GM21619 (cell line): ENCODE measurements around the gene TSTD2.
A peak's percentile ranks its signal among the peaks of the same experiment; 100 is the strongest.
"Not testable (repeated sequence)": the region's sequence is repeated elsewhere in the genome, so short reads cannot be mapped to it uniquely, and the experiment has no call there.

ENCODE experiments used
- ATAC-seq: cut with Tn5 transposase; IDR thresholded peaks from one replicate; pipeline ENCODE4 v1.9.1; 2021; ENCODE audit not compliant: unreplicated experiment

The TSTD2 gene

DNA sequence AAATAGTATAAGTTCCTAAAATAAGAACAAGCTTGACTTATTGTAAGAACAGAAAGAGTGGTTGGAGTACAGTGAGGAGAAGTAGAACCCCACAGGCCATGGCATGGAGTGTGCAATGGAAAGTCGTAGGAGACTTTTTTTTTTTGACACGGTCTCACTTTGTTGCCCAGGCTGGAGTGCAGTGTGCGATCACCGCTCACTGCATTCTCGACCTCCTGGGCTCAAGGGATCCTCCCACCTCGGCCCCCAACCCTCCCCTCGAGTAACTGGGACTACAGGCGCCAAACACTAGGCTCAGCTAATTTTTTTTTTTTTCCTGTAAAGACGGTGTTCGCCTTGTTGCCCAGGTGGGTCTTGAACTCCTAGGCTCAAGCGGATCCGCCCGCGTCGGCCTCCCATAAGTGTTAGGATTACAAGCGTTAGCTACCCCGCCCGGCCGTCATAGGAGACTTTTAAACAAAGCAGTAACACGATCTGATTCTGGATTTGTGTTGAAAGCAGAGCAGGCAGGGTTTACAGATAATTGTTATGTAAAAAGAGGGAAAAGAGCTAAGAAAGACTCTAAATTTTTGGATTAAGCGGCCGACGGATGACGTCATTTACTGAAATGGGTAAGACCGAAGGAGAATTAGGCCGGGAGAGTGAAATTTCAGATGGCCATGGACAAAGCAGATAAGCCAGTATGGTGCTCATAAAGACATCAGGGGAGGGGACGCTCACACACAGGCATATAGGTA, 752 bp downstream of the TSTD2 start:
- ATAC-seq, result peak; percentile 4

- ATAC-seq, result no peak
These were observed 2.6 kb downstream of the TSTD2 start for GRCh38 chr9:97630591-97630990.

DNA sequence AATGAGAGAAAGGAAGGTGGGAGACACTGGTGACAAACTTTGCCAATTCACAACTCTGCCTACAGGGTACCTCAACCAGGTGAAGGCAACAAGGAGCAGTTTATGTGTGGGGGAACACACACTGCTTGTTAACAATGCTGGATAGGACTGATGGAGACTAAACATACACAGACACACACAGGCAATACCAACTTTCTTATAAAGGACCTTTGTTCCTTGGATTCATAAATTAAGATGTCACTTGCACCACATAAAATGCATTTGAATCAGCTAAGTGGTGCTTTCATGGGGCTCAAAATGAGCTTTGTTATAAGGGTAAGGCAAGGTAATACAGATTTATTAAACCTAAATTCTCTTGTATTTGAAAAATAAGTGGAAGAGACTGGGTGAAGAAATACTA, 4.0 kb downstream of the TSTD2 start:
- ATAC-seq, result no peak

GRCh38 chr9:97628668-97629067, 4.5 kb downstream of the TSTD2 start:
- ATAC-seq, result no peak

DNA sequence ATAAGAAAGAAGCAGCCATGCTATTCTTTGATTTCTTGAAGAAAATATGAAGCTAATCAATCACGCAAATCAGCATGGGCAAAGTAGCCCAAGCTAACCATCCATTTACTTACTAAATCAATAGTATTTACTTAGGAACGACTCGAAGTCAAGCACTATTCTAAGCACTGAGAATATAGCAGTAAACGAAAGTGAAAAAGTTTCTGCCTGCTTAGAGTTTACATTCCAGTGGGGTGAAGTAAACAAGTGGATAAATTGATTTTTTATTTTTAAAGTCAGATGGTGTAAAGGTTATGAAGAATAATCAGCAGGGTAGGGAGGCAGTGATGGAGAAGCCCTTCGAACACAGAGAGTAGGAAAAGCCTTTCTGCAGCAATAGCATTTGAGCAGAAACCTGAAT, 5.5 kb downstream of the TSTD2 start:
- no peak for ATAC-seq

DNA sequence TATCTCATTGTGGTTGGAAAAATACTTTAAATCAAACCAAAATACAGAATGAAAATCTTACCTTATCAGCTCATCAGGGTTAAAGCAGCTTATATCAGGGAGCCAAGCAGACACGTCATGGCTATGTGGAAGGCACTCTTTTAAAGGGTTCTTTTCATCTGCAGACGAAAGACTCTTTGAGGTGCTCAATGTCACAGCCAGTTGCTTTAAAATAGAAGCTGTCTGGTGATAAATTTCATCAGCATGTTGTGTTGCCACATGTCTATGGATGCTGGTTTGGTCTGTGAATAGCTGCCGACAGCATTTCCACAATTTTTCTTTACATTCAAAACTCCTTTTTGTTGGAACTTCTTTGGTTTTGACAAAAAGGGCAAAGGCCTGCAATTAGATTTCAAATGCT, 7.5 kb downstream of the TSTD2 start:
- ATAC-seq, result no peak

GRCh38 chr9:97623946-97624345, 9.2 kb downstream of the TSTD2 start:
- no peak for ATAC-seq

DNA sequence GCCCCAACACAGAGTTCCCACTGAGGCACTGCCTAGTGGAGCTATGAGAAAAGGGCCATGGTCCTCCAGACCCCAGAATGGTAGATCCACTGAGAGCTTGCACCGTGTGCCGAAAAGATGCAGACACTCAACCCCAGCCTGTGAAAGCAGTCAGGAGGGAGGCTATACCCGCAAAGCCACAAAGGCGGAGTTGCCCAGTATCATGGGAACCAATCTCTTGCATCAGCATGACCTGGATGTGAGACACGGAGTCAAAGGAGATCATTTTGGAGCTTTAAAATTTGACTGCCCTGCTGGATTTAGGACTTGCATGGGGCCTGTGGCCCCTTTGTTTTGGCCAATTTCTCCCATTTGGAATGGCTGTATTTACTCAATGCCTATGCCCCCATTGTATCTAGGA, 10.7 kb downstream of the TSTD2 start:
- ATAC-seq, result not testable (repeated sequence)

GRCh38 chr9:97620063-97620462, 13.1 kb downstream of the TSTD2 start:
- not testable (repeated sequence) for ATAC-seq

- peak; percentile 53 for ATAC-seq
These were observed 15.2 kb downstream of the TSTD2 start for GRCh38 chr9:97617939-97618416.

DNA sequence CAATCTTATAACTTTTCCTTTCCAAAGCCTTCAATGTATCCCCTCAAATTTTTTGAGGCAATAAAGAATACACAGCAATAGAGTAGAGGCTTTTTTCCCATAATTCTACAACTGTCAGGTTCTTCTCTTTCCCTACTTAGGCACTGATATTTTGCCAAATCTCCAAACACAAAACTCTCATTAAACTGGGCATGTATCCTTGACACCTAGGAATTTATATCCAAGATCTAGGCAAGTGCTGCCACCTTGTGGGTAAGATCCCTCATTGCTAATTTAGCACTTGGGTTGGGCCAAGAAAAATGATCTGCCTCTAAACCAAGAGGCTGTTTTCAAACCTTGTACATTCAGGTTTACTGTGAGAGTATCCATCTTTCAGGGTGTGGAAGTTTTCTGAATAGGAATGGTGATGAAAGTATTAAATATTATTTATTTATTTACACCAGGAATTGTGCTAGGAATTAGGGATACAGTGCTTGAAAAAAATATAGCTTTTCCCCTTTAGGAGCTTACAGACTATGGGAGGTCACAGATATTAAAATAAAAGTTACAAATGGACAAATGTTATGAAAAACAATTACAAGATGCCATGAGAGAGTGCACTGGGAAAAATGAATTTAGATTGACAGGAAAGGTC, 17.6 kb downstream of the TSTD2 start:
- no peak for ATAC-seq

DNA sequence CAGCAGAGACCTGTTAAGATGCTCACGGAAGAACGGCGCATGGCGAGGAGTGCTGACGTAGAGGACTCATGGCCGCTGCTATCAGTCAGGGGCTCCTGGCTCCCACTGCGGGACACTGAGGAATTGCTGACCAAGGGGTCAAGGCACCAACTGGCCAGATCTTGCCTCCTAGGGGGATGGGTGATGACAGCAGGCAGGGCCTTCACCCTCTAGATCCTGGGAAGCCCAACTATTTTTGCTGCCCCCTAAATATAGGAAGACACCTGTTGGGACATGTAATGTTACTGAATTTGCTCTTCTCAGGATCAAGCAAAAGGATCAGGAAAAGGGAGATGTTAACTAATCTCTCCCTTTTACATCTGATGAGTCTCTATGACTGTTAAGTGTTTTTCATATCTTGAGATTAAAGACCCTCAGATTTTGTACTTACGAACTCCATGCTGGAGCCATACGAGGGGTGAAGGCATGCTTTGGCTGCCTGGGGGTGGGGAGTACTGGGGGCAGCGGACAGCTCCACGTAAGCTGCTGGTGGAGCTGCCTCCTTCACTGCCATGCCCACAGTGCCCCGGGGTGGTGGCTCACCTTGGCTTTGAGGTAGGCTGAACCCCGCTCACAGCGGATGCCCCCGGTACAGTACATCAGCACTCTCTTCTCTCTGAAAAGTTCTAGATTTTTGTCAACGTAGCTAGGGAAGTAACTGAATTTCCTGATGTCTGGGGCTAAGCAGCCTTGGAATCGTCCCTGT, 28.1 kb downstream of the TSTD2 start:
- ATAC-seq, result no peak

DNA sequence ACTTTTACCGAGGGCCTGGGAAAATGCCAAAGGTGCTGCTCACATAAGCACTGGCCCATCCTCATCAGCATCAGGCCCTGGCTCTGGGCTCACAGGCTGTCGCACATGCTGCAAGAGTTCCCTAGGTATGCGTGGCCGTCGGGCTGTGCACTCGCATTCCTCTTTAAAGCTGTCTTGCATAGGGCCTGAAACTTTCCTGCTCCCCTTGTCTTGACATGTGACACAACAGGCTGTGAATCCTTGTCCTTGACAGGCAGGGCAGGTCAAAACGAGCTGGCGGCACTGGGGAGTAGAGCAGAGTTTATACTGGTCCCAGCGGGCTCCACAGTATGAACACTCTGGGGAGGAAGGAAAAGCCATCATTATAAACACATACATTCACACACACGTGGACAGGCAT, 30.7 kb downstream of the TSTD2 start:
- no peak for ATAC-seq

DNA sequence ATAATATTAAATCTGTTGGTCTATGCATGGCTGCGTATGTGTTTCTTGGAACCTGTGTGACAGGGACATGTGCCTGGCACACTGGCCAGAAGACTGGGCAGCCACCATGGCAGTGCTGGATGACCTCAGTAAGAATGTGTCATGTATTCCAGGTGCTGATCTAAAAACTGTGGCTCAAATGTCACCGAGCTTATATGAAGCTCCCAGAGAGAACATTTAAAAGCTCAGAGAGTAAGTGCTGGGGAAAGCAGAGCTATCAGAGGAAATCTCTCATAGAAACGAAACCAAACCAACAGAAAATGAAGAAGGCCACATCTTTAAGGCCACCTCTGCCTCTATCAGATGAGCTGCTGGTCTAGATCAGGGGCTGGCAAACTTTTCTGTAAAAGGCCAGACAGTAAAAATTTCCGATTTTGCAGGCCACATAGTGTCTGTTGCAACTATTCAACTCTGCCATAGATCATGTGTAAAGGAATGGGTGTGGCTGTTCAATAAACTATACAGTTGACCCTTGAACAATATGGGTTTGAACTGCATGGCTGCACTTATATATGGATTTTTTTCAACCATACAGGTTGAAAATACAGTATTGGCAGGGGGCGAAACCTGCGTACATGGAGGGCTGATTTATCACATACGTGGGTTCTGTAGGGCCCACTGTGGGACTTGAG, 31.8 kb downstream of the TSTD2 start:
- ATAC-seq, result no peak

GRCh38 chr9:97600531-97601227, 32.5 kb downstream of the TSTD2 start:
- ATAC-seq, result no peak

- ATAC-seq, result no peak
These were observed 33.8 kb downstream of the TSTD2 start for GRCh38 chr9:97599314-97599846.

DNA sequence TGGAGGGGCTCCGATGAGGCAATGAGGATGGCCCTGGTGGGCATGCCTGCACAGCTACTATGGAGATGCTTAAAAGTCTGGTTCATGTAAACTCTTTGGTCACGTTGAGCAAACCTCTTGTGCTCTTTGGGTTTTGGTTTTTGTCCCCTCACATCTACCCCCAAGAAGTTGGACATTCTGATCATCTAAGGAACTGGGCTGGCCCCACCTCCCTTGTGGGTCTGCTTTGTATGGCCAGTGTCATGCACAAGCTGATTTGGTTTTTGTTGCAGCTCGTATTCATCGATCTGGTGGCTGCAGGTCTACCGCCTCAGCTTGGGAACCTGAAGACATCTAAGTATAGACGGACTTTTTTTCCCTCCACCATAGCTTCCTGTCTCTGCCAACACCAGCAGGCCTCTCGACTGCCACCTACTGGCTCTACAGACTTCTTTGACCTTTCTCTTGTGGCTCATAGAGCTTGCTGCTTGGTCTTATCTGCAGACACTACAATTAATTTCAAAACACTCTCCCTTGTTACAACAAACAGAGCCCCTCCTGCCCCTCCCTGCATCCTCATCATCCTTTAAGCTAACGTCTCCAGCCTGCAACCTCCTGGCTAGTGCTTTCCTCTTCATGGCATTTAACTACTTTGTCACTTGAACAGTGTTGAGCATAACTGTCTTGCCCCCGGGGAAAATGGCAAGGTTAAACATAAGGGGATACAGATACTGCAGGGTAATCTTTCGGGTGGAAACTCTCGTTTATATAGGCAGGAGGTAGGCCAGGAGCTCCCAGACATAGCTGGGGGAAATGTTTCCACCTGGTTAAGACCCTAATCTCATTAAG, 34.5 kb downstream of the TSTD2 start:
- ATAC-seq, result peak; percentile 91

- ATAC-seq, result no peak
These were observed 36.3 kb downstream of the TSTD2 start for GRCh38 chr9:97596906-97597305.

GRCh38 chr9:97594381-97594921, 38.7 kb downstream of the TSTD2 start:
- ATAC-seq, result no peak
